Urinary bladder (tissue), 4 donors: Measurements from ENCODE around the gene TRIM54. TPM values are rescaled to one million over a fixed set of nuclear protein-coding genes. Genes with fewer than 3 reads are reported as not detected.
"Not testable (repeated sequence)": the region's sequence is repeated elsewhere in the genome, so short reads cannot be mapped to it uniquely, and the experiment has no call there.

Experiments used
- DNase-seq: peaks from one replicate; pipeline ENCODE4 v3.0.0-alpha.2; 2015; ENCODE audit errors: extremely low spot score
- H3K27ac ChIP-seq: one replicate; pipeline ENCODE4 v1.5.1; 2013; ENCODE audit warnings: low read depth, mild to moderate bottlenecking, moderate library complexity
- H3K36me3 ChIP-seq: one replicate; pipeline ENCODE4 v1.6.1; 2013; ENCODE audit warnings: mild to moderate bottlenecking, moderate library complexity; ENCODE audit not compliant: insufficient read depth
- H3K4me1 ChIP-seq: one replicate; pipeline ENCODE4 v1.6.1; 2013; ENCODE audit warnings: mild to moderate bottlenecking, moderate library complexity; ENCODE audit not compliant: insufficient read depth
- H3K4me3 ChIP-seq: one replicate; pipeline ENCODE4 v1.5.1; 2013; ENCODE audit warnings: low read depth, low read length
- WGBS: extraction: QIAGEN DNeasy Blood & Tissue Kit; methylation state at CpG from one replicate; pipeline ENCODE4 v1.1.7; 2013; 5-methylcytosine and 5-hydroxymethylcytosine counted together
- polyA plus RNA-seq: library from polyadenylated mRNA; stranded (reverse); fragments of 200-250 nt; gene quantifications from one replicate; pipeline ENCODE4 v1.2.3, GENCODE V29; 2013
- total RNA-seq: library from RNA; depleted of rRNA; stranded (reverse); fragments of >200 nt; gene quantifications from one replicate; pipeline ENCODE4 v1.2.3, GENCODE V29; 2014
- donor health status: healthy with polysubstance abuse.
- donor health status: healthy.

The TRIM54 gene
- total and polyA plus RNA-seq, 2 donors, result 0.04 to 2.6 TPM

DNA sequence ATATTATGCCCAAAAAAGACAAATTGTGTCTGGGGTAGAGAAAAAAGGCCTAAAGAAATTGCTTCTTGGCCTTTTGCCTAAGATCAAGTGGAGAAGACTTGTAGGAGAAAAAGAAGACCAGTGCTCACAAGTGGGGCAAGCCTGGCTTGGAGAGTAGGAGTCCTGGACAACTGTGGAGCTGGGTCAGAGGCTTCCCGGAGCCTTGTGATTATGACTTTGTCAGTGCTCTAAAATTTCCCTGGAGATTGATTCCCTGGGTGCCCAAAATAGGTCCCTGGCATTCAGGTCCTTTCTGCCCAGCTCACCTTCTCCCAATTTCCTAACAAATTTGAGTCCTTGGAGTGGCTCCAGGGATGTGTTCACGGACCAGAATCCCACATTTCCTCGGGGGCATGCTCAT lies 787 bp upstream of the TRIM54 start:
- no peak for DNase-seq
- WGBS, result 74% methylated on average over 3 of the region's 3 CpGs
- no peaks in the 10 kb centered on the region for H3K4me1 ChIP-seq
- H3K27ac ChIP-seq, result no peak overlapping the region
- no peaks in the 10 kb centered on the region for H3K36me3 ChIP-seq
- no peak overlapping the region for H3K4me3 ChIP-seq

GRCh38 chr2:27282892-27283291 lies 663 bp downstream of the TRIM54 start:
- no peak for DNase-seq
- H3K27ac ChIP-seq, result no peak overlapping the region

DNA sequence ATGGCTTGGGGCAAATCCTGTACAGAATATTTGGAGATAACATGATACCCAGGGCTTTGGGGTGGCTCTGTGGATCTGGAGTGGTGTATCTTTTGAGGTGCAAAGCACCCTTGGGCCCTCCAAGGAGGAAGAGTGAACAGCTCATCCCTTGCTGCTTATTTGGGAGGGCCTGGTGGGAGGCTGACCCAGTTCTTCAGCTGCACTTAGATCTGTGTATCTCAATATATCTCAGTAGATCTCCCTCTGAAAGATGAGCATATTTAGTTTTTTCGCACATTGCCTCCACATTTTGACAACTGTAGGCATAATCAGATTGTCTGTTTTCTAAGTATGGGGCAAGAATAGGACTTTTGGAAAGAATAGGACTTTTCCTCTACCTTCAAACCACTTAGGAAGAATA lies 2.8 kb downstream of the TRIM54 start:
- Histone ChIP-seq H3K4me3 (no peak overlapping the region), H3K27ac (no peak overlapping the region), H3K36me3 (no peaks in the 10 kb centered on the region), H3K4me1 (no peaks in the 10 kb centered on the region)
- DNase-seq, result no peak
- 89% methylated on average over 1 of the region's 1 CpG for WGBS

More at GRCh38 chr2:27282892-27283291, 663 bp downstream of the TRIM54 start:
- H3K36me3 ChIP-seq, result no peaks in the 10 kb centered on the region
- no peaks in the 10 kb centered on the region for H3K4me1 ChIP-seq
- H3K4me3 ChIP-seq, result no peak overlapping the region
- WGBS, result 39% methylated on average over 5 of the region's 5 CpGs

DNA sequence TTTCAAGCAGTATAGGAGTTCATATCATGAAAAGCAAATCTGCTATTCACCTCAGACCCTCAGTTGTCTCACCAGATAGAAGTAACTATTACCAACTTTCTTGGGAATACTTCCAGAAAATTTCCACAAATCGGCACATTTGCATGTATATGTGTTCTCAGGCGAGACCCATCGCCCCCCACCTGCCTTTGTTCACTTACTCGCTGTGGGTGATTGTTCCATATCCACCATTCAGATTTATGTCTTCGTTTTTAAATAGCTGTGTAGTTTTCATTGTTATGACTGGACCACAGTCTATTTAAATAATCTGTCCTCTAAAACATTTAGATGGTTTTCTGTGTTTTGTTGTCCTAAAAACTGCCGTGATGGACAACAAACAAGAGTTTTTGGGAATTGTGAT lies 3.3 kb downstream of the TRIM54 start:
- Histone ChIP-seq H3K4me3 (no peak overlapping the region), H3K27ac (no peak overlapping the region), H3K36me3 (no peaks in the 10 kb centered on the region), H3K4me1 (no peaks in the 10 kb centered on the region)
- no peak for DNase-seq
- 79% methylated on average over 6 of the region's 6 CpGs for WGBS

DNA sequence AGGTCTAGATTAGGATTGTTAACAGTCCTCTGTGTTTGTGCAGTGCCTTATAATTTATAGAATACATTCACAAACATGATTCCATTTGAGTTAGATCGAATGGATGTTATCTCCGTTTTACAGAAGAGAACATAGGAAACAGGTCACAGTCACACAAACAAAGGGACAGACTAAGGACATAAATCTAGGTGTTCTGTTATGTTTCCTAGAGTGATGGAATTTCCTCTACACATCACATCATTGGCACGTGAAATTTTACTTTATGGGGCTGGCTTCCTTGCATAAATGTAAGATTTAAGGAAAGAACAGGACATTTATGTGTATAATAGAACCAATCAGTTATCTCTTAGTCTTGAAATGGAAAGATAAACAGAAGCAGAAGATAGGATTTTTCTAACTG lies 6.4 kb downstream of the TRIM54 start:
- no peak overlapping the region for H3K27ac ChIP-seq
- WGBS, result 6% methylated on average over 3 of the region's 3 CpGs
- H3K4me1 ChIP-seq, result peaks cover 3% of the 10 kb centered on the region
- DNase-seq, result no peak
- no peaks in the 10 kb centered on the region for H3K36me3 ChIP-seq
- H3K4me3 ChIP-seq, result no peak overlapping the region

GRCh38 chr2:27290549-27290948 lies 8.3 kb downstream of the TRIM54 start:
- H3K4me1 ChIP-seq, result peaks cover 3% of the 10 kb centered on the region
- WGBS, result 89% methylated on average over 5 of the region's 5 CpGs
- no peak overlapping the region for H3K27ac ChIP-seq
- H3K4me3 ChIP-seq, result no peak overlapping the region
- no peaks in the 10 kb centered on the region for H3K36me3 ChIP-seq
- no peak for DNase-seq

DNA sequence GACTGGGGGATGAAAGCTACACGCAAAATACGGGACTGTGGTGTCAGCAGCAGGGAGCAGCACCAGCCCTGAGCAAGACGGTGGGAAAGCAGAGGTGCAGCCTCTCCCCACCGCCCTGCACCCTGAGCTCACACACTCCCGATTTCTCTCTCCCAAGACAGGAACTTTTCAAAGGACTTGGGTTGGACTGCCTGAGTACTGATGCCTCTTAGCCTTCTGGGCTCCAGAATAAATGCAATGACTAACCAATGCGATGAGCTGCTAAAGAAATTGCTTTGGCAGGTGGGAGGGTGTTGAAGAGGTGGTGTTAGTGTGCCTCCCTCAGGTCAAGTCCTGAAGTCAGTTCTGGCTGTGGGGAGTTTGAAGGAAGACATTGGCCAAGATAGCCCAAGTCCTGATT lies 9.6 kb downstream of the TRIM54 start:
- no peak overlapping the region for H3K27ac ChIP-seq
- no peaks in the 10 kb centered on the region for H3K36me3 ChIP-seq
- no peak overlapping the region for H3K4me3 ChIP-seq
- 33% methylated on average over 6 of the region's 6 CpGs for WGBS
- DNase-seq, result no peak
- peaks cover 3% of the 10 kb centered on the region for H3K4me1 ChIP-seq

- H3K4me1 ChIP-seq, result peaks cover 3% of the 10 kb centered on the region
- WGBS, result 89% methylated on average over 8 of the region's 8 CpGs
- no peak overlapping the region for H3K27ac ChIP-seq
- H3K36me3 ChIP-seq, result no peaks in the 10 kb centered on the region
- H3K4me3 ChIP-seq, result no peak overlapping the region
- DNase-seq, result no peak
Observed at GRCh38 chr2:27294928-27295327, 12.7 kb downstream of the TRIM54 start.

DNA sequence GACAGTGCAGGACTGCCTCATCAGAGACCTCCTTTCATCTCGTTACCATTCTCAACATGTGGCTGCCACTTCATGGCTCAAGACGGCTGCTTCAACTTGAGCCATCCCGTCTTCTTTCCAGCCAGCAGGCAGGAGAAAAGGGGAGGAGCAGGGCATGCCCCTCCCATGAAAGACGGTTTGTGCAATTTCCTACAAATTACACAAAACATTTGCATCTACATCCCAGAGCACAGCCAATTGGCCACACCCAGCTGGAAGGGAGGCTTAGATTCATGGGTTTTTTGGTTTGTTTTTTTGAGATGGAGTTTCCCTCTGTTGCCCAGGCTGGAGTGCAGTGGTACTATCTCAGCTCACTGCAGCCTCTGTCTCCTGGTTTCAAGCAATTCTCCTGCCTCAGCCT lies 14.3 kb downstream of the TRIM54 start:
- H3K27ac ChIP-seq, result no peak overlapping the region
- no peak overlapping the region for H3K4me3 ChIP-seq
- no peak for DNase-seq
- no peaks in the 10 kb centered on the region for H3K36me3 ChIP-seq
- peaks cover 3% of the 10 kb centered on the region for H3K4me1 ChIP-seq
- WGBS, result 53% methylated on average over 4 of the region's 4 CpGs

DNA sequence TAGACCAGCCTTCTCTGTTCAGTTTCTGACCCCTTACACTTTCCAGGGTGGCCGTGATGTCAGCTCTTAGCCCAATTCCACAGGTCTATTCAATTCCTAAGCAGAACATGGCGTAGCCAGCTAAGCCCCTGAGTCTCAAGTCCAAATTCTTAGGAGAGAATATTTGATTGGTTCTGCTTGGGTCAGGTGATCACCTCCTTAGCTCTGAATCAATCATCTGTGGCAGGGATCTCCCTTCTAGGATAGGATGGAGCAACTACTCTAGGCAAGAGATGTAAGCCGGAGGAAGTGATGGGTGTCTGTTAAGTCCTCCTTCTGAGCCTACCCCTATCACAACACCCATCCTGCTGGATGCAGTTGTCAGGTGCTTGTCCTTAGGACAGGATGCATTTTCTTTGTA lies 15.0 kb downstream of the TRIM54 start:
- Histone ChIP-seq H3K36me3 (no peaks in the 10 kb centered on the region), H3K4me3 (no peak overlapping the region), H3K27ac (no peak overlapping the region), H3K4me1 (peaks cover 3% of the 10 kb centered on the region)
- no peak for DNase-seq
- WGBS, result 85% methylated on average over 3 of the region's 3 CpGs

DNA sequence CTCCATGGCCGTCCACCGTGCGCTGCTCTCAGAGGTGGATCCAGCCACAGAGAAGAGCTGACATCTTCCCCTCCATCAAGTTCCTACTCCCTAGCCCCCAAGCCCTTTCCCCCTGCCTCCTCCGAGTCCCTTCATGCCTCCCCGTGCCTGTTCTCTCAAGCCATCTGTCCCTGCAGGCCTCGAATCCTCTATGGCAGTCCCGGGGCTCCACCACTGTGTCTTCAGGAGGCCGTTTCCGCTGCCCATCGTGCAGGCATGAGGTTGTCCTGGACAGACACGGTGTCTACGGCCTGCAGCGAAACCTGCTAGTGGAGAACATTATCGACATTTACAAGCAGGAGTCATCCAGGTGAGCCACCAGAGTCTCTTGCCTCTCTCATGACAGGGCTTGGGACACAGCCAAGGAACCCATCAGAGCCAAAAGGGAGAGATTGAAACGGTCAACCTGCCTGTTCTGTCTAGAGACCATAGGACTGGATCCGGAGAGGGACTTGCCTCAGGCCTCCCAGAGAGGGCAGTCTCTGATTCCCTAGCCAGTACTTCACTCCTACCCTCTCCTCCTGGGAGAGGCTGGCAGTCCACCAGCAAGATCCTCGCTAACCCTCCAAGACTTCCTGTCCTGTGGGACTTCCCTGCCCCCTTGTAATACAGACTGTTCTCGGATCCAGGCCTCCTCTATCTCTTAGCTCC lies 16.3 kb downstream of the TRIM54 start:
- WGBS, result 76% methylated on average over 18 of the region's 18 CpGs
- no peak overlapping the region for H3K27ac ChIP-seq

DNA sequence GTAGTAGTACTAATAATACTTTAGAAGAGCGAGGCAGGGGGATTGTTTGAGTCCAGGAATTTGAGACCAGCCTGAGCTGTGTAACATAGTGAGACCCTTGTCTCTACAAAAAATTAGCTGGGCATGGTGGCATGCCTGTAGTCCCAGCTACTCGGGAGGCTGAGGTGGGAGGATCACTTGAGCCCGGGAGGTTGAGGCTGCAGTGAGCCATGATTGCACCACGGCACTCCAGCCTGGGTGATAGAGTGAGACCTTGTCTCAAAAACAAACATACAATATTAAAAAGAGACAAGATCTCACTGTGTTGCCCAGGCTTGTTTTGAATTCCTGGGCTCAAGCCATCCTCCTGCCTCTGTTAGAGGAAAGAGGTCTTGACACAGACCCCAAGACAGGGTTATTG lies 18.4 kb downstream of the TRIM54 start:
- not testable (repeated sequence) for H3K36me3 ChIP-seq, H3K4me3 ChIP-seq
- WGBS, result 85% methylated on average over 4 of the region's 4 CpGs

More for the DNA sequence above, 16.3 kb downstream of the TRIM54 start:
- no peaks in the 10 kb centered on the region for H3K4me1 ChIP-seq
- no peaks in the 10 kb centered on the region for H3K36me3 ChIP-seq
- H3K4me3 ChIP-seq, result no peak overlapping the region
- no peak for DNase-seq

DNA sequence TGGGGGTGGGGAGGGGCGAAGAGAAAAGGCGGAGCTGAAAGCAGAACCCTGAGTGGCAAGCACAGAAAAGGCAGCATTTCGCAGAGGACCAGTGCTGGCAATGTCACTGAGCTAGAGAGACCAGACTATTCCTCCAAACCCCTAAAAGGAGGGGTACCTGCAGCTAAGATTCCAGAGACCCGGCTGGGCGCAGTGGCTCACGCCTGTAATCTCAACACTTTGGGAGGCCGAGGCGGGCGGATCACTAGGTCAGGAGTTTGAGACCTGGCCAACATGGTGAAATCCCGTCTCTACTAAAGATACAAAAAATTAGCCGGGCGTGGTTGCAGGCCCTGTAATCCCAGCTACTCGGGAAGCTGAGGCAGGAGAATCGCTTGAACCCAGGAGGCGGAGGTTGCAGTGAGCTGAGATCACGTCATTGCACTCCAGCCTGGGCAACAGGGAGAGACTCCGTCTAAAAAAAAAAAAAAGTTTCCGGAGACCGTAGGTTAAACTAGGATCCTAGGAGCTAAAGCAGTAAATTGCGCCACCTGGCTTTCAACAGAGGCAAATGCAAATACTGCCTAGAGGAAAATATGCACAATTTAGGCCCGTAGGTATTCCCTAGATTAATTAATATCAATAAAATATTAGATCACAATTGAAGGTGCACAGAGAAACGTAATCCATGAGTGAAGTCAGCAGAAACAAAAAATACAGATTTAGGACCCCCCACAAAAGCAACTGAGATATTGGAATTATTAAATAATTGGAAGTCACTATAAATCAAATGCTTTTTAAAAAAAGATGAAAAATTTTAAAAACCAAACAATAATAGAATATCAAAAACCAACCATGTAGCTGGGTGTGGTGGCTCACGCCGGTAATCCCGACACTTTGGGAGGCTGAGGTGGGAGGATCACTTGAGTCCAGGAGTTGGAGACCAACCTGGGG lies 21.1 kb downstream of the TRIM54 start:
- Histone ChIP-seq H3K27ac (no peak overlapping the region), H3K36me3 (no peaks in the 10 kb centered on the region), H3K4me1 (peaks cover 3% of the 10 kb centered on the region), H3K4me3 (no peak overlapping the region)
- WGBS, result 23% methylated on average over 25 of the region's 25 CpGs
- no peak for DNase-seq

More for the DNA sequence above, 18.4 kb downstream of the TRIM54 start:
- H3K4me1 ChIP-seq, H3K27ac ChIP-seq, DNase-seq: not testable (repeated sequence)
